Heart left ventricle (tissue), 16 donors: ENCODE measurements around the gene SLC6A20. TPM values are rescaled to one million over a fixed set of nuclear protein-coding genes. Genes with fewer than 3 reads are reported as not detected.

Source experiments
- ATAC-seq, 4 donors: fragments of 200-7000 bp; cut with Tn5 transposase; one replicate each; pipeline ENCODE4 v1.9.1; 2020 to 2022; ENCODE audit warnings: moderate library complexity in 4 of 4, mild to moderate bottlenecking in 3 of 4, moderate number of reproducible peaks in 1 of 4
- DNase-seq, 5 donors: peaks; one replicate each; pipeline ENCODE4 v3.0.0-alpha.2; 2020
- H3K27ac ChIP-seq, 12 donors: fragments of 200-600 bp; sonication (generic) in 4 of 12; one replicate each; pipeline versions ENCODE4 v1.5.0 to v1.8.0; 2016 to 2022; ENCODE audit warnings: mild to moderate bottlenecking in 2 of 12
- H3K27me3 ChIP-seq, 9 donors: fragments of 200-600 bp; sonication (generic) in 2 of 9; one replicate each; pipeline versions ENCODE4 v1.5.1 to v1.8.0; 2016 to 2022; ENCODE audit warnings: mild to moderate bottlenecking in 3 of 9
- H3K36me3 ChIP-seq, 9 donors: fragments of 200-600 bp; sonication (generic) in 2 of 9; one replicate each; pipeline versions ENCODE4 v1.5.0 to v1.8.0; 2018 to 2022; ENCODE audit warnings: mild to moderate bottlenecking in 2 of 9
- H3K4me1 ChIP-seq, 12 donors: fragments of 200-600 bp; sonication (generic) in 4 of 12; one replicate each; pipeline versions ENCODE4 v1.5.0 to v1.8.0; 2016 to 2022; ENCODE audit warnings: mild to moderate bottlenecking in 3 of 12
- H3K4me3 ChIP-seq, 12 donors: fragments of 200-600 bp; sonication (generic) in 4 of 12; one replicate each; pipeline versions ENCODE4 v1.5.0 to v1.8.0; 2017 to 2022; ENCODE audit warnings: mild to moderate bottlenecking in 9 of 12, moderate library complexity in 4 of 12
- H3K9me3 ChIP-seq, 12 donors: fragments of 200-600 bp; sonication (generic) in 4 of 12; one replicate each; pipeline versions ENCODE4 v1.5.0 to v1.8.0; 2016 to 2022; ENCODE audit warnings: mild to moderate bottlenecking in 1 of 12
- POLR2A ChIP-seq, 2 donors: fragments of 450-650 bp; IDR thresholded peaks; one replicate each; pipeline ENCODE4 v1.6.1; 2017; ENCODE audit warnings: antibody characterized with exemption in 2 of 2, mild to moderate bottlenecking in 2 of 2, moderate library complexity in 2 of 2
- WGBS, 4 donors: extraction: QIAGEN DNeasy Blood & Tissue Kit in 2 of 4; methylation state at CpG; one replicate each; pipeline versions ENCODE4 v1.1.5 to v1.1.7; 2013 to 2018; 5-methylcytosine and 5-hydroxymethylcytosine counted together
- intact Hi-C, 10 donors: fragments of 100-400 bp; cut with DNase I; formaldehyde crosslinking; loops; one replicate each; pipeline versions ENCODE4 v1.11.1 to v1.14.2; 2022
- polyA plus RNA-seq, 2 donors: library from polyadenylated mRNA; stranded (reverse); fragments of 200-250 nt; gene quantifications; one replicate each; pipeline ENCODE4 v1.2.3, GENCODE V29; 2013
- total RNA-seq, 9 donors: library from RNA; depleted of rRNA in 2 of 9; stranded (reverse); fragments of >200 nt in 2 of 9; fragmentation: NEBNext Ultra II Directional in 3 of 9; extraction: Animal tissue kit (Norgen Biotek cat#: 25700) in 3 of 9; gene quantifications; one replicate each; pipeline versions ENCODE4 v1.1.0 to v1.2.4, GENCODE V29; 2016 to 2023
- TF ChIP-seq, protein P1 (sequence below), 12 donors: fragments of 200-600 bp; sonication (generic) in 4 of 12; IDR thresholded peaks; one replicate each; pipeline versions ENCODE4 v1.5.0 to v1.8.0; 2018 to 2022; ENCODE audit warnings: antibody characterized with exemption in 12 of 12, mild to moderate bottlenecking in 5 of 12
- donor health status: ischemic (EF 13 %, LVEDD 7.1; RV severe dilation, severe dysfunction).
- donor health status: healthy with polysubstance abuse.
- donor health status: DM: no; HTN: yes; CAD: no.
- donor health status: DM: no; HTN: no; CAD: no.
- donor health status: ischemic (EF 25% LVEDD 6.9; RV normal size, moderate dysfunction).
- donor health status: ischemic (EF 25% LVEDD 5.7; RV mildly dilated, moderate dysfunction).
- donor health status: healthy.
- donor health status: DM: yes; HTN: yes; CAD: no.
- donor health status: ischemic (EF 35%, LVEDD 5.7; RV mildly dilated, moderate dysfunction).
- donor health status: nonischemic (EF 11% LVEDD 7.7; RV severe dilation, severe dysfunction).
- donor health status: DM: yes; HTN: yes; CAD: no.
- donor health status: PGD.
- donor health status: ischemic (EF 29% LVEDD 5.4; RV normal size, mild dysfunction).
- donor health status: nonischemic (EF 23%, LVEDD 6.1; RV moderate dilation, normal function).

The SLC6A20 gene
- total and polyA plus RNA-seq, 11 donors, result 0.12 to 0.59 (median 0.19) TPM; not detected in 8

DNA sequence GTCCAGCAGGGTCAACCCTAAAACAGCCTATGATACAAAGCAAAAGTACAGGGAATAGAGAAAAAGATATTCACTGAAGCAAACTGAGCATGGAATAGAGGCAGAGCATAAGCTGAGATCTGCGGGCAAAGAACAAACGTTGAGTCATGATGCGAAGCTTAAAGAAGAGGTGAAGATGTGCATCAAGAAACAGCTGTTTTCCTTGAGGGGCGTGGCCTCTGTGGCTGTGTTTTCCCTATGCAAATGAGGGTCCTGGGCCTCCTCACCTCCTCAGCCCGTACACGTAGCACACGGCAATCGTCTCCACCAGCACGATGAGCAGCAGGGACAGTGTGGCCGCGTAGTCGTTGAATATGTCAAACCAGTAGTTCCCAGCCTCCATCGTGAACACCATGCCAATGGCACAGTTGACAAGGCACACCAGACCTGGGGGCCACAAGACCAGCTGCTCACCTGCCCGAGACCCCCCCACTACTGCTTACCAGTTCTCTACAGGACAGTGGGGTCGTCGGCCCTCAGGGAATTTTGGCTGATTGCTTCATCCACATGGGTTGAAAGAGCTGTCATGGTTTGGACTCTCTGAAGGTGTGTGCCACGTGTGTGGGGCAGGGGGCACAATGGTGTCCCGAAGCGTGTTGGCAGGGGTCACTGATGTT is 33.6 kb downstream of the SLC6A20 start:
- 85 to 87% (median 86%) methylated on average over 16 to 19 of the region's 19 CpGs for WGBS, 4 donors
- intact Hi-C loops, result loop anchor here in 8 of 10 donors (2.0 to 10.0 kb wide), 10 partner anchors 64 to 612 kb away; partner anchors contain the start of gene CCR5 (in 1 of the 8)
- H3K27me3 ChIP-seq, result peaks cover 0 to 27% (median 0%) of the 10 kb centered on the region in 9 donors
- H3K9me3 ChIP-seq, result peaks cover 0 to 11% (median 0%) of the 10 kb centered on the region in 12 donors
- no peak overlapping the region for H3K27ac ChIP-seq
- DNase-seq (no peak), ATAC-seq (no peak)
- H3K4me3 ChIP-seq, result no peak overlapping the region
- H3K4me1 ChIP-seq, result no peaks in the 10 kb centered on the region
- TF ChIP-seq POLR2A (IDR thresholded peaks at IDR 0.05), result no peak
- TF ChIP-seq, protein P1, sequence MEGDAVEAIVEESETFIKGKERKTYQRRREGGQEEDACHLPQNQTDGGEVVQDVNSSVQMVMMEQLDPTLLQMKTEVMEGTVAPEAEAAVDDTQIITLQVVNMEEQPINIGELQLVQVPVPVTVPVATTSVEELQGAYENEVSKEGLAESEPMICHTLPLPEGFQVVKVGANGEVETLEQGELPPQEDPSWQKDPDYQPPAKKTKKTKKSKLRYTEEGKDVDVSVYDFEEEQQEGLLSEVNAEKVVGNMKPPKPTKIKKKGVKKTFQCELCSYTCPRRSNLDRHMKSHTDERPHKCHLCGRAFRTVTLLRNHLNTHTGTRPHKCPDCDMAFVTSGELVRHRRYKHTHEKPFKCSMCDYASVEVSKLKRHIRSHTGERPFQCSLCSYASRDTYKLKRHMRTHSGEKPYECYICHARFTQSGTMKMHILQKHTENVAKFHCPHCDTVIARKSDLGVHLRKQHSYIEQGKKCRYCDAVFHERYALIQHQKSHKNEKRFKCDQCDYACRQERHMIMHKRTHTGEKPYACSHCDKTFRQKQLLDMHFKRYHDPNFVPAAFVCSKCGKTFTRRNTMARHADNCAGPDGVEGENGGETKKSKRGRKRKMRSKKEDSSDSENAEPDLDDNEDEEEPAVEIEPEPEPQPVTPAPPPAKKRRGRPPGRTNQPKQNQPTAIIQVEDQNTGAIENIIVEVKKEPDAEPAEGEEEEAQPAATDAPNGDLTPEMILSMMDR (IDR thresholded peaks at IDR 0.05), result no peak
- H3K36me3 ChIP-seq, result no peaks in the 10 kb centered on the region

DNA sequence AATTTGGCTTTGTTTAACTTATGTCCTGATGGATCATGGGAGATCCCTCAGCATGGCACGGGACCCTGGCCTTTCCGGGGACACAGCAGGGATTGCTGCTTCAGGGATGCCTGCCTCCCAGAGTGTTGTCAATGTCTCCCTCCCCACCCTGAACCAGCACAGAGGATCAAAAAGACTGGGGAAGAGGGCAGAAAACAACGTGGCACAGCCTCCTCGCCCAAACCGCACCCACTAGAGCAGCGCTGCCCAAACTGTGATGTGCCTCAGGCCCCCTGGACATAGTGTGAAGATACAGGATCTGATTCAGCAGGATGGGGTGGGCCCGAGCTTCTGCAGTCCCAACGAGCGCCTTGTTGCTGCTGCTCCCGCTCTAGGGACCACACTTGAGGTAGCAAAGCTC is 34.5 kb downstream of the SLC6A20 start:
- intact Hi-C loops, result loop anchor here (1.0 to 10.0 kb wide), 15 partner anchors 65 to 613 kb away; partner anchors contain the start of gene CCR5 (in 1 of the 10)
- ATAC-seq (no peak), DNase-seq (no peak)
- H3K9me3 ChIP-seq, result peaks cover 0 to 2% (median 0%) of the 10 kb centered on the region in 12 donors
- peaks cover 0 to 27% (median 0%) of the 10 kb centered on the region in 9 donors for H3K27me3 ChIP-seq
- no peaks in the 10 kb centered on the region for H3K4me1 ChIP-seq
- WGBS, 4 donors, result 80 to 88% (median 84%) methylated on average over 6 to 10 of the region's 10 CpGs
- TF ChIP-seq, protein P1 (IDR thresholded peaks at IDR 0.05), result no peak
- TF ChIP-seq POLR2A (IDR thresholded peaks at IDR 0.05), result no peak
- H3K27ac ChIP-seq, result no peak overlapping the region
- H3K36me3 ChIP-seq, result no peaks in the 10 kb centered on the region
- no peak overlapping the region for H3K4me3 ChIP-seq

DNA sequence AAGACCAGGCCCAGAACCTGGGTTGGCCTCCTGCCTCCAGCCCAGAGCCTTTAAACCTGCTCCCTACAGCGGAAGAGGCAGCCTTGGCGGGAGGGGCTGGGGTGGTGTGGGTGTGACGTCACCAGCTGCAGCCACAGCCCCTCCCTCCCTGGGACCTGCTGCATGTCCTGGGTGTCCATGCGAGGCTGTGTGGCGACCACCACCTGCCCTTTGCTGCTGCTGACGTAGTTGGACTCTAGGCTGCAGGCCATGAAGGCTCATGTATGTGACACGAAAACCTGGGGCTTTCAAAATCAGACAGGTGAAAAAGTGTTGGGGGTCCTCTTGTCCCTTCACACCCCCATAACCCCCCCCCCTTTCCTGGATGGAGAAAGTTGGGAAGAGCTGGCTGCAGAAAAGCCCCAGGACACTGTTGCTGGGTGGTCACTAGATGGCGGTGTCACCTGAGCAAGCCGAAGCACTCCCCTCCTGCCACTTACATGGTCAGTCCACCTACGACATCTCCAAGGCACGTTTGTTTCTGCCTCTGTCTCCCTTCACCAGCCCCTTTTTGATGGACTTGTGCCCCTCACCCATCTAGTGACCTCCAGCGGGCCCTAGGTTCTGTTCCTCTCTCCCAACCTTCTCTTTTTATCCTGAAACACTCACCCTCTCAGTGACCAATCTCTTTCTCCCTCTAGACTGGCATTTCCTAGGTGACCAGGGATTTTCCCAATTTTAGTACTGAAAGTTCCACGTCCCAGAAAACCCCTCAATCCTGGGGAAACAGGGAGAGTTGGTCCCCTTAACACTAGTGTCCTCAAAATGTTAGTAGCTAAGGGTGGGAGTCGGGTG is 35.2 kb downstream of the SLC6A20 start:
- no peaks in the 10 kb centered on the region for H3K36me3 ChIP-seq
- intact Hi-C loops, result loop anchor here (1.0 to 10.0 kb wide), 14 partner anchors 71 to 614 kb away; partner anchors contain the start of gene CCR5 (in 1 of the 10)
- WGBS, 4 donors, result 34 to 39% (median 36%) methylated on average over 11 to 14 of the region's 14 CpGs
- H3K27ac ChIP-seq, result no peak overlapping the region
- H3K9me3 ChIP-seq, result no peaks in the 10 kb centered on the region
- ATAC-seq (peak; percentile 74 to 87 (median 82)), DNase-seq (peak in 4 of 5 donors; percentile 38 to 52 (median 45))
- no peak for TF ChIP-seq POLR2A (IDR thresholded peaks at IDR 0.05)
- TF ChIP-seq, protein P1 (IDR thresholded peaks at IDR 0.05), result peak; percentile 48 to 74 (median 61)
- H3K27me3 ChIP-seq, result peaks cover 0 to 27% (median 0%) of the 10 kb centered on the region in 9 donors
- H3K4me3 ChIP-seq, result no peak overlapping the region
- H3K4me1 ChIP-seq, result no peaks in the 10 kb centered on the region

DNA sequence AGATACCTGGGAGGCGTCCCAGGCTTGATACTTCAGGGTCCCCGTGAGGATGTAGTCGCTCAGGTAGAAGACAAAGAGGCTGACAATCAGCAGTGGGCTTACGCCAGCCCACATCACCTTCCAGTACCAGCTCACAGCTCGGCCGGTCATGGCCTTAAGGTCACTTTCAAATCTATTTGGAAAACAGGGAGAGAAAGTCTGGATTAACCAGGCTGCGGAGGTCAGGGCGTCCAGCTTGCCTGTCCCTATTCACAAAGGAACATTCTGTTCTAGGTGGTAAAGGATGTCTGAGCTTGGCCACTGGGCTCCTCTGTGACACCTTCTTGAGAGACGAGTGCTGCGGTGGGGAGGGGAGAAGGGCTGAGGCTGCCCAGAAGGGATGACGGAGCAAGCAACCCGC is 36.5 kb downstream of the SLC6A20 start:
- intact Hi-C loops, result loop anchor here (2.0 to 10.0 kb wide), 13 partner anchors 72 to 615 kb away; partner anchors contain the start of gene CCR5 (in 1 of the 10)
- Histone ChIP-seq H3K4me3 (no peak overlapping the region), H3K27ac (no peak overlapping the region), H3K4me1 (no peaks in the 10 kb centered on the region), H3K9me3 (no peaks in the 10 kb centered on the region), H3K36me3 (no peaks in the 10 kb centered on the region), H3K27me3 (peaks cover 0 to 27% (median 0%) of the 10 kb centered on the region in 9 donors)
- TF ChIP-seq, protein P1 (IDR thresholded peaks at IDR 0.05), result no peak
- no peak for TF ChIP-seq POLR2A (IDR thresholded peaks at IDR 0.05)
- no peak for ATAC-seq
- 85 to 87% (median 85%) methylated on average over 9 to 12 of the region's 12 CpGs for WGBS, 4 donors
- DNase-seq, result no peak
